Loucy (cell line): Measurements from ENCODE around the gene ANK3.

Experiments used
- EZH2phosphoT487 ChIP-seq: fragments of 200-600 bp; IDR thresholded peaks from 2 replicates; pipeline ENCODE4 v1.6.1; 2018; ENCODE audit warnings: antibody characterized with exemption, mild to moderate bottlenecking, moderate library complexity, borderline replicate concordance
- TF ChIP-seq, protein P1 (sequence below): fragments of 200-600 bp; sonication (generic); conservative IDR thresholded peaks from 2 replicates; pipeline ENCODE4 v1.5.1; 2014; ENCODE audit warnings: mild to moderate bottlenecking, antibody characterized with exemption, low read length

DNA sequence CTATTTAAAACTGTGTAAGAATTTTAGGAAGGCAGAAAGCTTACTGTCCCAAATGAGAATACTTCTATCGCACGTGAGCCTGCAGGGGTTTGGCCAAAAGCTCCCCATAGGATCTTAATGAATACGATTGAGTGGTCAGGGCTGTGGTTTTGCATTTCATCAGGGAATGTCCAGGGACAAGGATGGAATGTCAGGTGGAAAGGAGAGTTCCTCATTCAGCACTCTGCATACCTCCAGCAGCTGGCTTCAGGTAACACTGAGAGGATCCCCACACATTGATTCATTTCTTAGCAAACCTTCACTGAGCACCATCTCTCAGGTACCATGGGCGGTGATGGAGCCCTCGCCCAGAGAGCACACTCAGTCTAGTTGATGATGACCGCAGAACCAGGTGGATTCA is 27.2 kb downstream of the ANK3 start:
- TF ChIP-seq, protein P1, sequence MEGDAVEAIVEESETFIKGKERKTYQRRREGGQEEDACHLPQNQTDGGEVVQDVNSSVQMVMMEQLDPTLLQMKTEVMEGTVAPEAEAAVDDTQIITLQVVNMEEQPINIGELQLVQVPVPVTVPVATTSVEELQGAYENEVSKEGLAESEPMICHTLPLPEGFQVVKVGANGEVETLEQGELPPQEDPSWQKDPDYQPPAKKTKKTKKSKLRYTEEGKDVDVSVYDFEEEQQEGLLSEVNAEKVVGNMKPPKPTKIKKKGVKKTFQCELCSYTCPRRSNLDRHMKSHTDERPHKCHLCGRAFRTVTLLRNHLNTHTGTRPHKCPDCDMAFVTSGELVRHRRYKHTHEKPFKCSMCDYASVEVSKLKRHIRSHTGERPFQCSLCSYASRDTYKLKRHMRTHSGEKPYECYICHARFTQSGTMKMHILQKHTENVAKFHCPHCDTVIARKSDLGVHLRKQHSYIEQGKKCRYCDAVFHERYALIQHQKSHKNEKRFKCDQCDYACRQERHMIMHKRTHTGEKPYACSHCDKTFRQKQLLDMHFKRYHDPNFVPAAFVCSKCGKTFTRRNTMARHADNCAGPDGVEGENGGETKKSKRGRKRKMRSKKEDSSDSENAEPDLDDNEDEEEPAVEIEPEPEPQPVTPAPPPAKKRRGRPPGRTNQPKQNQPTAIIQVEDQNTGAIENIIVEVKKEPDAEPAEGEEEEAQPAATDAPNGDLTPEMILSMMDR = no peak
- TF ChIP-seq EZH2phosphoT487 = no peak
